HG03520 (cell line): ENCODE measurements around the gene ANKRD40CL.
A peak's percentile ranks its signal among the peaks of the same experiment; 100 is the strongest.

Experiments used
- ATAC-seq: cut with Tn5 transposase; IDR thresholded peaks from one replicate; pipeline ENCODE4 v1.9.1; 2021; ENCODE audit warnings: mild to moderate bottlenecking, moderate library complexity; ENCODE audit not compliant: unreplicated experiment

ANKRD40CL gene

GRCh38 chr17:50719144-50719923 is 48.0 kb downstream of the ANKRD40CL start, which contains the start of gene LUC7L3:
LUC7L3 (plus strand) TSS chr17:50719603; CDS start chr17:50719733, 130 bp downstream.
- peak; percentile 92 for ATAC-seq

DNA sequence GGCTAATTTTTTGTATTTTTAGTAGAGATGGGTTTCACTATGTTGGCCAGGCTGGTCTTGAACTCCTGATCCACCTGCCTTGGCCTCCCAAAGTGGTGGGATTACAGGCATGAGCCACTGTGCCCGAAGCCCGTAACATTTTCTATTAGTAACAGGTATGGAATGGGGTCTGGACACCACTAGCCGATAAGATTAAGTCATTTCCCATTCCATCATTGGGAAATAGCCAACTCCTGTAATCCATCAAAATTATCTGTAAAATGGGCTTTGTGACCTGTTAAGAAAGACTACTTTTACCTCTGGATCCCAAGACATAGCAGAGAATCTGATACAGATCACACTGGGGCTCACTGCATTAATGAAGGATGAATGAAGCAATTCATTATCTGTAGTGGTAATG is 51.8 kb downstream of the ANKRD40CL start:
- no peak for ATAC-seq

DNA sequence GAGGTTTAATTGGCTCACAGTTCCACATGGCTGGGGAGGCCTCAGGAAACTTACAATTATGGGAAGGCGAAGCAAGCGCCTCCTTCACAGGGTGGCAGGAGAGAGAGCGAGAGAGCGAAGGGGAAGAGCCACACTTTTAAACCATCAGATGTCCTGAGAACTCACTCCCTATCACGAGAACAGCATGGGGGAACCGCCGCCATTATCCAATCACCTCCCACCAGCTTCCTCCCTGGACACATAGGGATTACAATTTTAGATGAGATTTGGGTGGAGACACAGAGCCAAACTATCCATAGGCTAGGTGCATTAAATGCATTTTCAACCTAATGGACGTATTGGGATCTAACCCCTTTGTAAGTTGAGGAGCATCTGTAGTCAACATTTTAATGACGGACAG is 54.7 kb downstream of the ANKRD40CL start:
- ATAC-seq, result no peak
